IMR-90 (cell line): ENCODE results near the gene MTUS2. TPM values are rescaled to one million over a fixed set of nuclear protein-coding genes. Genes with fewer than 3 reads are reported as not detected.

Source experiments
- ATAC-seq: fragments of 200-7000 bp; cut with Tn5 transposase; 2 replicates; pipeline ENCODE4 v1.9.1; 2020; ENCODE audit warnings: low read depth, mild to moderate bottlenecking, moderate library complexity
- BruUV-seq: library from RNA; stranded (reverse); fragments of 400-500 nt; replicated peaks from 2 replicates; lab custom pipeline; 2021; lab: Mats Ljungman, UMichigan
- CTCF ChIA-PET: fragments of 300-600 bp; formaldehyde crosslinking; extraction: SDS; loops from one replicate; lab custom pipeline; 2021; ENCODE audit warnings: antibody characterized with exemption; lab: Yijun Ruan, JAX
- POLR2A ChIA-PET: fragments of 300-600 bp; sonication (Branson Sonifier 250); formaldehyde crosslinking; loops from one replicate; lab custom pipeline; 2022; ENCODE audit warnings: antibody characterized with exemption; ENCODE audit not compliant: unreplicated experiment; lab: Charles Lee
- DNase-seq: peaks from one replicate; pipeline ENCODE4 v3.0.0; 2013
- H2AFZ ChIP-seq: replicated peaks from 2 replicates; pipeline ENCODE3; 2013; ENCODE audit warnings: low read length, mild to moderate bottlenecking; ENCODE audit not compliant: poor library complexity
- H2AK5ac ChIP-seq: 2 replicates; pipeline ENCODE4 v1.6.1; 2013; ENCODE audit warnings: low read depth, low read length, inconsistent platforms
- H2AK9ac ChIP-seq: replicated peaks from 2 replicates; pipeline ENCODE3; 2013; ENCODE audit warnings: mild to moderate bottlenecking, low read depth, low read length, moderate library complexity; ENCODE audit not compliant: poor library complexity
- H2BK120ac ChIP-seq: 2 replicates; pipeline ENCODE4 v1.6.1; 2013; ENCODE audit warnings: low read depth, low read length, inconsistent platforms
- H2BK15ac ChIP-seq: 3 replicates; pipeline ENCODE4 v1.6.1; 2013; ENCODE audit warnings: low read depth, low read length, inconsistent platforms
- H2BK20ac ChIP-seq: 2 replicates; pipeline ENCODE4 v1.6.1; 2013; ENCODE audit warnings: low read depth, mild to moderate bottlenecking, inconsistent platforms, low read length, moderate library complexity
- H2BK5ac ChIP-seq: 2 replicates; pipeline ENCODE4 v1.6.1; 2013; ENCODE audit warnings: mild to moderate bottlenecking, low read depth, low read length, inconsistent platforms; ENCODE audit not compliant: poor library complexity, severe bottlenecking
- H3K14ac ChIP-seq: replicated peaks from 2 replicates; pipeline ENCODE4 v1.6.1; 2013; ENCODE audit warnings: low read depth, low read length, inconsistent platforms
- H3K18ac ChIP-seq: 2 replicates; pipeline ENCODE4 v1.6.1; 2013; ENCODE audit warnings: low read depth, low read length, control low read depth
- H3K23ac ChIP-seq: 2 replicates; pipeline ENCODE4 v1.6.1; 2013; ENCODE audit warnings: low read depth, low read length, inconsistent platforms
- H3K27ac ChIP-seq: 2 replicates; pipeline ENCODE4 v1.5.1; 2013; ENCODE audit warnings: mild to moderate bottlenecking, control low read depth, low read length; ENCODE audit not compliant: insufficient read depth
- H3K27me3 ChIP-seq: 2 replicates; pipeline ENCODE4 v1.6.1; 2013; ENCODE audit warnings: low read length; ENCODE audit not compliant: control insufficient read depth, insufficient read depth
- H3K36me3 ChIP-seq: 2 replicates; pipeline ENCODE4 v1.6.1; 2013; ENCODE audit warnings: low read length, mixed read lengths; ENCODE audit not compliant: control insufficient read depth, insufficient read depth
- H3K4ac ChIP-seq: 2 replicates; pipeline ENCODE4 v1.6.1; 2013; ENCODE audit warnings: low read depth, low read length, inconsistent platforms
- H3K4me1 ChIP-seq: 2 replicates; pipeline ENCODE4 v1.6.1; 2013; ENCODE audit warnings: low read length, mixed read lengths; ENCODE audit not compliant: control insufficient read depth, insufficient read depth
- H3K4me2 ChIP-seq: 2 replicates; pipeline ENCODE4 v1.6.1; 2013; ENCODE audit warnings: low read depth, mild to moderate bottlenecking, control low read depth, low read length, moderate library complexity
- H3K4me3 ChIP-seq: 2 replicates; pipeline ENCODE4 v1.5.1; 2013; ENCODE audit warnings: low read depth, mild to moderate bottlenecking, control low read depth, low read length, moderate library complexity; ENCODE audit not compliant: insufficient read depth
- H3K56ac ChIP-seq: 2 replicates; pipeline ENCODE4 v1.6.1; 2013; ENCODE audit warnings: low read length, inconsistent platforms; ENCODE audit not compliant: insufficient read depth; ENCODE audit errors: extremely low read depth
- H3K79me1 ChIP-seq, 2 experiments: 2 replicates each; pipeline ENCODE4 v1.6.1; 2013; ENCODE audit warnings: low read length in 2 of 2, inconsistent platforms in 1 of 2, low read depth in 1 of 2
- H3K9ac ChIP-seq: 2 replicates; pipeline ENCODE4 v1.6.1; 2013; ENCODE audit warnings: low read depth, low read length, control low read depth
- H3K9me1 ChIP-seq: 2 replicates; pipeline ENCODE4 v1.6.1; 2013; ENCODE audit warnings: low read length, inconsistent platforms; ENCODE audit not compliant: insufficient read depth
- H3K9me3 ChIP-seq: 2 replicates; pipeline ENCODE4 v1.6.1; 2013; ENCODE audit warnings: low read length; ENCODE audit not compliant: control insufficient read depth, insufficient read depth
- H4K20me1 ChIP-seq: 2 replicates; pipeline ENCODE4 v1.6.1; 2013; ENCODE audit warnings: low read length, inconsistent platforms; ENCODE audit not compliant: insufficient read depth
- H4K5ac ChIP-seq: 2 replicates; pipeline ENCODE4 v1.6.1; 2013; ENCODE audit warnings: mild to moderate bottlenecking, low read depth, low read length, control low read depth
- H4K8ac ChIP-seq, 2 experiments: 2 replicates each; pipeline ENCODE4 v1.6.1; 2013; ENCODE audit warnings: low read depth in 2 of 2, low read length in 2 of 2, control low read depth in 1 of 2, inconsistent platforms in 1 of 2
- H4K91ac ChIP-seq: 2 replicates; pipeline ENCODE4 v1.6.1; 2013; ENCODE audit warnings: low read depth, low read length, inconsistent platforms; ENCODE audit not compliant: insufficient read depth
- SMC3 ChIP-seq: fragments of 150-350 bp; IDR thresholded peaks from 2 replicates; pipeline ENCODE4 v1.6.1; 2016; ENCODE audit warnings: low read depth, mild to moderate bottlenecking, antibody characterized with exemption, low read length, moderate library complexity
- WGBS, 2 experiments: methylation state at CpG; one replicate each; pipeline versions ENCODE4 v1.1.5 to v1.1.7; 2013; ENCODE audit warnings: missing lambda C conversion rate in 2 of 2; ENCODE audit not compliant: insufficient read length in 1 of 2; ENCODE audit errors: extremely low coverage in 2 of 2; 5-methylcytosine and 5-hydroxymethylcytosine counted together
- dilution Hi-C: fragments of 300-500 bp; cut with HindIII; formaldehyde crosslinking; loops from one replicate; pipeline ENCODE4 v1.14.3; 2018; ENCODE audit warnings: low sequenced_read_pairs; ENCODE audit not compliant: unreplicated experiment
- in situ Hi-C: fragments of 300-500 bp; cut with MboI; formaldehyde crosslinking; loops from 3 replicates; pipeline ENCODE4 v1.14.3; 2019; ENCODE audit warnings: low sequenced_read_pairs, inconsistent platforms, mixed read lengths
- intact Hi-C: fragments of 100-400 bp; cut with micrococcal nuclease; formaldehyde crosslinking; loops from 2 replicates; pipeline ENCODE4 v1.10.0; 2022
- polyA plus RNA-seq, 3 experiments: library from polyadenylated mRNA; depleted of rRNA; stranded (reverse); fragments of >200 nt; gene quantifications; 2 replicates each; pipeline ENCODE4 v1.2.3, GENCODE V29; 2012; ENCODE audit warnings: low replicate concordance in 1 of 3
- total RNA-seq: library from RNA; depleted of rRNA; stranded (reverse); fragments of >200 nt; gene quantifications from 2 replicates; pipeline ENCODE4 v1.2.3, GENCODE V29; 2012
- TF ChIP-seq, protein P1 (sequence below): conservative IDR thresholded peaks from 2 replicates; pipeline ENCODE4 v1.5.1; 2012; ENCODE audit warnings: mild to moderate bottlenecking, low read depth, low read length, improper control_type of control experiment

The MTUS2 gene
- total and polyA plus RNA-seq, 2 of the 4 experiments (the other 2 are of a cell fraction), result under 0.01 to 0.02 TPM

DNA sequence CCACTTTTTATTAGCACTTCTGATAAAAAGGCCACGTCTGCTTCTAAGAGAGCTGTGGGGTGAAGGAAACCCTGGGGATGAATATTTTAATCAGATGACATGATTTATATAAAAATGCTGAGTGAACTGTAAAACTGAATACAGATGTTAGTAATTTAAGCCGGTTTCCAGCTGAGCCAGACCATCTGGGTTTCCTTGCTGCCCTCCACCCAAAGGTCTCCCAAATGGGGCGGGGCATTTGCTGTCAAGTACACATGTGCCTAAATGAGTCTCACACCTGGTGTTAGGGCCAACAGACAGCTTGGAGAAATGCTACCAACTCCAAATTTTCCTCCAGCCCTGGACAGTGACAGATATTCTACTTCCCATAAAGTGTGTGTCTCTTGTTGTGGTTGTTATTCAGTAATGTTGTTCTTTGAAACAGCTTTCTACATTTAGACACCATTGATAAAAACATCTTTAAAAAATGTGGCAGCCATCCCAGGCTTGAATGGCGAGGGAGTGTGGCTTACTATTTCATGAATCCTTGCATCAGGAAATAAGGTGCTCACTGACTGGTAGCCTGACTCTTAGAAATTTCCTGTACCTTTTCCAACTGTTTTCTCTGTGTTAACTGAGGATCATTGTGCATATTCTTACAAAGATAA is 350.4 kb downstream of the MTUS2 start:
- peaks cover 7% of the 10 kb centered on the region; the same call in 1 of the 2 replicates for H3K9me3 ChIP-seq
- intact Hi-C loops, result no loop called here
- no peak overlapping the region for H4K5ac ChIP-seq
- BruUV-seq, result no TSS peak
- no peak overlapping the region for H4K91ac ChIP-seq
- H2AK9ac ChIP-seq, result no peak overlapping the region
- no peak overlapping the region for H4K8ac ChIP-seq
- ChIA-PET POLR2A (no interaction called here), CTCF (no interaction called here)
- no peak overlapping the region for H2BK15ac ChIP-seq
- no peak overlapping the region for H3K4me3 ChIP-seq
- H3K27ac ChIP-seq, result no peak overlapping the region
- in situ Hi-C loops, result no loop called here
- no peaks in the 10 kb centered on the region for H3K27me3 ChIP-seq
- H3K14ac ChIP-seq, result no peak overlapping the region
- H4K20me1 ChIP-seq, result no peaks in the 10 kb centered on the region
- no peak overlapping the region for H3K56ac ChIP-seq
- H2BK120ac ChIP-seq, result no peak overlapping the region
- H3K9ac ChIP-seq, result no peak overlapping the region
- no CpG with 5 or more reads among the region's 4 CpGs for WGBS, 2 experiments
- no peak overlapping the region for H3K23ac ChIP-seq
- no peak overlapping the region for H2AK5ac ChIP-seq
- H3K18ac ChIP-seq, result no peak overlapping the region
- no peak overlapping the region for H3K4ac ChIP-seq
- H3K79me1 ChIP-seq, result no peaks in the 10 kb centered on the region
- no peaks in the 10 kb centered on the region for H3K9me1 ChIP-seq
- H3K36me3 ChIP-seq, result no peaks in the 10 kb centered on the region
- H3K4me1 ChIP-seq, result no peaks in the 10 kb centered on the region
- DNase-seq (no peak), ATAC-seq (no peak)
- H3K4me2 ChIP-seq, result no peak overlapping the region
- no peak overlapping the region for H2BK20ac ChIP-seq
- dilution Hi-C loops, result no loop called here
- TF ChIP-seq SMC3, result no peak
- TF ChIP-seq, protein P1, sequence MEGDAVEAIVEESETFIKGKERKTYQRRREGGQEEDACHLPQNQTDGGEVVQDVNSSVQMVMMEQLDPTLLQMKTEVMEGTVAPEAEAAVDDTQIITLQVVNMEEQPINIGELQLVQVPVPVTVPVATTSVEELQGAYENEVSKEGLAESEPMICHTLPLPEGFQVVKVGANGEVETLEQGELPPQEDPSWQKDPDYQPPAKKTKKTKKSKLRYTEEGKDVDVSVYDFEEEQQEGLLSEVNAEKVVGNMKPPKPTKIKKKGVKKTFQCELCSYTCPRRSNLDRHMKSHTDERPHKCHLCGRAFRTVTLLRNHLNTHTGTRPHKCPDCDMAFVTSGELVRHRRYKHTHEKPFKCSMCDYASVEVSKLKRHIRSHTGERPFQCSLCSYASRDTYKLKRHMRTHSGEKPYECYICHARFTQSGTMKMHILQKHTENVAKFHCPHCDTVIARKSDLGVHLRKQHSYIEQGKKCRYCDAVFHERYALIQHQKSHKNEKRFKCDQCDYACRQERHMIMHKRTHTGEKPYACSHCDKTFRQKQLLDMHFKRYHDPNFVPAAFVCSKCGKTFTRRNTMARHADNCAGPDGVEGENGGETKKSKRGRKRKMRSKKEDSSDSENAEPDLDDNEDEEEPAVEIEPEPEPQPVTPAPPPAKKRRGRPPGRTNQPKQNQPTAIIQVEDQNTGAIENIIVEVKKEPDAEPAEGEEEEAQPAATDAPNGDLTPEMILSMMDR, result no peak
- H2AFZ ChIP-seq, result no peak overlapping the region
- no peak overlapping the region for H2BK5ac ChIP-seq
